HCT116 (cell line): Measurements from ENCODE around the gene MRFAP1. TPM values are rescaled to one million over a fixed set of nuclear protein-coding genes. Genes with fewer than 3 reads are reported as not detected.

Experiments
- ATAC-seq: fragments of 200-7000 bp; cut with Tn5 transposase; 2 replicates; pipeline ENCODE4 v1.9.1; 2020; ENCODE audit warnings: mild to moderate bottlenecking, moderate library complexity
- BruUV-seq: library from RNA; stranded (reverse); fragments of 400-500 nt; replicated peaks from 2 replicates; lab custom pipeline; 2021; lab: Mats Ljungman, UMichigan
- CTCF ChIA-PET: fragments of 300-600 bp; sonication (Branson Sonifier 250); formaldehyde crosslinking; loops from one replicate; lab custom pipeline; 2021; ENCODE audit warnings: antibody characterized with exemption; lab: Charles Lee
- POLR2A ChIA-PET: fragments of 300-600, 350-600 bp; sonication (Branson Sonifier 250); formaldehyde crosslinking; loops from one replicate; lab custom pipeline; 2021; ENCODE audit warnings: antibody characterized with exemption; lab: Charles Lee
- RAD21 ChIA-PET, 2 experiments: fragments of 300-600 bp; sonication (Branson Sonifier 250); formaldehyde crosslinking; loops; one replicate each; lab custom pipeline; 2023; ENCODE audit warnings: low total read pairs in 2 of 2; ENCODE audit not compliant: uncharacterized antibody in 2 of 2, unreplicated experiment in 2 of 2, low non-redundant PET in 1 of 2; lab: Charles Lee
- DNase-seq: peaks from one replicate; pipeline ENCODE4 v3.0.0-alpha.2; 2010; ENCODE audit warnings: low read depth, low spot score
- H2AFZ ChIP-seq: fragments of 200-600 bp; shearing (Covaris generic), sonication (generic); 2 replicates; pipeline ENCODE4 v1.6.1; 2017; ENCODE audit warnings: low read depth, mixed run types, mixed read lengths, antibody characterized with exemption, low read length; ENCODE audit not compliant: poor library complexity, severe bottlenecking
- H3K27ac ChIP-seq: 2 replicates; pipeline ENCODE4 v1.5.1; 2012; ENCODE audit warnings: low read depth, low read length
- H3K27me3 ChIP-seq: fragments of 200-600 bp; sonication (generic); 2 replicates; pipeline ENCODE4 v1.6.1; 2016; ENCODE audit warnings: mixed run types, low read length, mixed read lengths; ENCODE audit not compliant: insufficient read depth
- H3K36me3 ChIP-seq, 2 experiments: fragments of 200-500 bp in 1 of 2; fragments of 200-600 bp in 1 of 2; sonication (Bioruptor generic) in 1 of 2; sonication (generic) in 1 of 2; 2 replicates each; pipeline versions ENCODE4 v1.5.1 to v1.6.1; 2014 to 2016; ENCODE audit warnings: low read length in 2 of 2, inconsistent platforms in 1 of 2, mixed read lengths in 1 of 2, mixed run types in 1 of 2; ENCODE audit not compliant: insufficient read depth in 2 of 2, control insufficient read depth in 1 of 2
- H3K4me1 ChIP-seq, 2 experiments: fragments of 200-600 bp in 1 of 2; sonication (generic) in 1 of 2; 2 replicates each; pipeline versions ENCODE4 v1.5.1 to v1.6.1; 2012 to 2017; ENCODE audit warnings: low read length in 2 of 2, inconsistent platforms in 1 of 2, mild to moderate bottlenecking in 1 of 2, mixed read lengths in 1 of 2, mixed run types in 1 of 2, moderate library complexity in 1 of 2; ENCODE audit not compliant: insufficient read depth in 2 of 2, control insufficient read depth in 1 of 2
- H3K4me2 ChIP-seq: fragments of 200-600 bp; sonication (generic); 2 replicates; pipeline ENCODE4 v1.6.1; 2017; ENCODE audit warnings: mixed run types, low read length, mixed read lengths
- H3K4me3 ChIP-seq, 2 experiments: fragments of 200-600 bp in 1 of 2; sonication (generic) in 1 of 2; replicated peaks in 1 of 2; 2 replicates each; pipeline ENCODE4 v1.5.1; 2011 to 2016; ENCODE audit warnings: low read length in 2 of 2, control low read depth in 1 of 2, low read depth in 1 of 2, mild to moderate bottlenecking in 1 of 2, mixed read lengths in 1 of 2, mixed run types in 1 of 2
- H3K79me2 ChIP-seq: fragments of 200-600 bp; sonication (generic); 2 replicates; pipeline ENCODE4 v1.6.1; 2017; ENCODE audit warnings: mild to moderate bottlenecking, mixed run types, low read length, moderate library complexity, mixed read lengths; ENCODE audit not compliant: insufficient read depth
- H3K9ac ChIP-seq: fragments of 200-600 bp; sonication (generic); 2 replicates; pipeline ENCODE4 v1.6.1; 2016; ENCODE audit warnings: low read length, mixed read lengths
- H3K9me2 ChIP-seq: fragments of 200-600 bp; sonication (generic), shearing (Covaris generic); 2 replicates; pipeline ENCODE4 v1.6.1; 2017; ENCODE audit warnings: mixed run types, mild to moderate bottlenecking, moderate library complexity; ENCODE audit not compliant: insufficient read depth
- H3K9me3 ChIP-seq, 2 experiments: fragments of 200-500 bp in 1 of 2; fragments of 200-600 bp in 1 of 2; sonication (Bioruptor generic) in 1 of 2; sonication (generic) in 1 of 2; 2 replicates each; pipeline ENCODE4 v1.6.1; 2014 to 2017; ENCODE audit warnings: low read length in 2 of 2, mixed read lengths in 2 of 2, inconsistent platforms in 1 of 2, low read depth in 1 of 2, mild to moderate bottlenecking in 1 of 2, mixed run types in 1 of 2, moderate library complexity in 1 of 2; ENCODE audit not compliant: control insufficient read depth in 1 of 2, insufficient read depth in 1 of 2
- H4K20me1 ChIP-seq: fragments of 200-600 bp; sonication (generic), shearing (Covaris generic); 2 replicates; pipeline ENCODE4 v1.6.1; 2017; ENCODE audit warnings: mixed run types, mild to moderate bottlenecking, moderate library complexity; ENCODE audit not compliant: insufficient read depth
- CBX3 ChIP-seq: IDR thresholded peaks from 2 replicates; pipeline ENCODE4 v1.6.1; 2012; ENCODE audit warnings: low read depth
- ELF1 ChIP-seq: IDR thresholded peaks from 2 replicates; pipeline ENCODE4 v1.6.1; 2012; ENCODE audit warnings: low read depth, borderline replicate concordance
- FOSL1 ChIP-seq: IDR thresholded peaks from 2 replicates; pipeline ENCODE4 v1.6.1; 2012; ENCODE audit warnings: low read depth
- MAX ChIP-seq: IDR thresholded peaks from 2 replicates; pipeline ENCODE4 v1.6.1; 2012
- TCF7L2 ChIP-seq: IDR thresholded peaks from 2 replicates; pipeline ENCODE4 v1.7.0; 2011; ENCODE audit warnings: borderline replicate concordance, inconsistent platforms; ENCODE audit not compliant: insufficient read depth, insufficient read length; ENCODE audit errors: extremely low read depth
- intact Hi-C: fragments of 100-400 bp; cut with micrococcal nuclease; formaldehyde crosslinking; loops from 2 replicates; pipeline ENCODE4 v1.10.0; 2022
- total RNA-seq: library from RNA; stranded (reverse); gene quantifications from one replicate; pipeline ENCODE4 v1.2.1, GENCODE V29; 2021; ENCODE audit not compliant: unreplicated experiment
- TF ChIP-seq, protein P1 (sequence below), 3 experiments: fragments of 200-600 bp in 1 of 3; sonication (generic) in 1 of 3; IDR thresholded peaks in 2 of 3; conservative IDR thresholded peaks in 1 of 3; 2 replicates each; pipeline ENCODE4 v1.5.1; 2012 to 2017; ENCODE audit warnings: low read depth in 2 of 3, low read length in 2 of 3, antibody characterized with exemption in 1 of 3, borderline replicate concordance in 1 of 3, control low read depth in 1 of 3, mild to moderate bottlenecking in 1 of 3, mixed read lengths in 1 of 3, mixed run types in 1 of 3, moderate library complexity in 1 of 3; ENCODE audit not compliant: insufficient read depth in 1 of 3

The MRFAP1 gene
- total RNA-seq, 1 experiment from 2014 or later = 313 TPM

DNA sequence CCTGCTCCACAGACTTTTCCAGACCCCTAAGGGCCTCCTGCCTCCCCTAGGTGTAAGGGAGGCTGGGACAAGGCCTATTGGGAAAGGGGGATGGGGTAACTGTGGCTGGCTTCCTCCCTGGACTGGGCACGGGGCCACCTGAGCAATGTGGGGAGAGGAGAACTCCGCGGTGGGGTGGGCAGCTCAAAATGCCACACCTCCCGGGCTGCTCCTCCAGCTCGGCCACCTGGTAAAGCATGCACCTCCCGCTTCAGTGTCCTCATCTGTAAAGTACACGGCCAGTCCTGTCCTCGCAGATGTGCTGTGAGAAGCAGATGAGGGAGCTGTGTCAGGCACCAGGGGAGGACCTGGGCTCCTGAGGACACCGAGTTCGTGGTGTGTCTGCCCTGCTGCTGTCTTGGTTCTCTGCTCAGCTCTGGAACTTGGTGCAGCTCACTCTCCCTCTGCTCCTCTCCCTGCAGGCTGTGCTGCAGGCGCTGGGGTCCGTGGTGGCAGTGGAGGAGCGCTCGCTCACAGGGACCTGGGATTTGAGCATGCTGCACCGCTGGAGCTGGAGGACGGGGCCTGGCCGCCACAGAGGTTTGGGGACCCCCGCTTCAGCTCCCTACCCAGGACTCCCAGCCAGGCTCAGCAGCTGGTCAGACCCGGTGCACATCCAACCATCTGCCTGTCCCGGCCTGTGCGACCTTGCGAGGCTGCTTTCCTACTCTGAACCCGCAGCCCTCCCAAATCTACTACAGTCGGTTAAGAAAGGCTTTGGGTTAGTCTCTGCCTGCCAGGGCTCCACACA is 20.8 kb upstream of the MRFAP1 start:
- intact Hi-C loops = no loop called here
- Histone ChIP-seq H3K9ac (no peak overlapping the region), H3K79me2 (no peaks in the 10 kb centered on the region), H3K36me3 (0 out of 4 replicates have a peak, but pooled peaks cover 0 to 3% of the 10 kb centered on the region in 2 experiments), H2AFZ (no peak overlapping the region), H3K9me2 (no peaks in the 10 kb centered on the region), H4K20me1 (no peaks in the 10 kb centered on the region), H3K27ac (no peak overlapping the region), H3K9me3 (no peaks in the 10 kb centered on the region), H3K4me3 (no peak overlapping the region), H3K27me3 (no peaks in the 10 kb centered on the region), H3K4me1 (no peaks in the 10 kb centered on the region), H3K4me2 (no peak overlapping the region)
- CTCF ChIA-PET = no interaction called here
- RAD21 ChIA-PET = no interaction called here
- POLR2A ChIA-PET = no interaction called here
- BruUV-seq = no TSS peak
- no peak for DNase-seq
- TF ChIP-seq FOSL1 (no peak), ELF1 (no peak), TCF7L2 (no peak), MAX (no peak), CBX3 (no peak)
- TF ChIP-seq, protein P1, sequence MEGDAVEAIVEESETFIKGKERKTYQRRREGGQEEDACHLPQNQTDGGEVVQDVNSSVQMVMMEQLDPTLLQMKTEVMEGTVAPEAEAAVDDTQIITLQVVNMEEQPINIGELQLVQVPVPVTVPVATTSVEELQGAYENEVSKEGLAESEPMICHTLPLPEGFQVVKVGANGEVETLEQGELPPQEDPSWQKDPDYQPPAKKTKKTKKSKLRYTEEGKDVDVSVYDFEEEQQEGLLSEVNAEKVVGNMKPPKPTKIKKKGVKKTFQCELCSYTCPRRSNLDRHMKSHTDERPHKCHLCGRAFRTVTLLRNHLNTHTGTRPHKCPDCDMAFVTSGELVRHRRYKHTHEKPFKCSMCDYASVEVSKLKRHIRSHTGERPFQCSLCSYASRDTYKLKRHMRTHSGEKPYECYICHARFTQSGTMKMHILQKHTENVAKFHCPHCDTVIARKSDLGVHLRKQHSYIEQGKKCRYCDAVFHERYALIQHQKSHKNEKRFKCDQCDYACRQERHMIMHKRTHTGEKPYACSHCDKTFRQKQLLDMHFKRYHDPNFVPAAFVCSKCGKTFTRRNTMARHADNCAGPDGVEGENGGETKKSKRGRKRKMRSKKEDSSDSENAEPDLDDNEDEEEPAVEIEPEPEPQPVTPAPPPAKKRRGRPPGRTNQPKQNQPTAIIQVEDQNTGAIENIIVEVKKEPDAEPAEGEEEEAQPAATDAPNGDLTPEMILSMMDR (IDR thresholded peaks at IDR 0.05 in 2 of 3, conservative IDR thresholded peaks at IDR 0.05 in 1 of 3; ENCODE audit: borderline replicate concordance in 1 of 3, insufficient read depth in 1 of 3, low read depth in 2 of 3, low read length in 2 of 3) = no peak
- no peak for ATAC-seq
